Upper lobe of right lung (tissue), 1 donor: ENCODE data around the gene ANKRD39. TPM values are rescaled to one million over a fixed set of nuclear protein-coding genes. Genes with fewer than 3 reads are reported as not detected.
A peak's percentile ranks its signal among the peaks of the same experiment; 100 is the strongest.
"Not testable (repeated sequence)": the region's sequence is repeated elsewhere in the genome, so short reads cannot be mapped to it uniquely, and the experiment has no call there.

Source experiments
- ATAC-seq: fragments of 200-7000 bp; cut with Tn5 transposase; one replicate; pipeline ENCODE4 v1.9.1; 2020; ENCODE audit warnings: mild to moderate bottlenecking, moderate library complexity
- DNase-seq: peaks from one replicate; pipeline ENCODE4 v3.0.0-alpha.2; 2020
- H3K27ac ChIP-seq: fragments of 200-600 bp; one replicate; pipeline ENCODE4 v1.8.0; 2022
- H3K27me3 ChIP-seq: fragments of 200-600 bp; one replicate; pipeline ENCODE4 v1.8.0; 2022; ENCODE audit warnings: mild to moderate bottlenecking
- H3K36me3 ChIP-seq: fragments of 200-600 bp; one replicate; pipeline ENCODE4 v1.8.0; 2022
- H3K4me1 ChIP-seq: fragments of 200-600 bp; one replicate; pipeline ENCODE4 v1.8.0; 2022
- H3K4me3 ChIP-seq: fragments of 200-600 bp; one replicate; pipeline ENCODE4 v1.8.0; 2022; ENCODE audit warnings: mild to moderate bottlenecking
- H3K9me3 ChIP-seq: fragments of 200-600 bp; one replicate; pipeline ENCODE4 v1.8.0; 2022
- CTCF ChIP-seq: fragments of 200-600 bp; IDR thresholded peaks from one replicate; pipeline ENCODE4 v1.8.0; 2022; ENCODE audit warnings: antibody characterized with exemption
- intact Hi-C: fragments of 100-400 bp; cut with DNase I; formaldehyde crosslinking; loops from one replicate; pipeline ENCODE4 v1.11.0; 2022
- total RNA-seq: library from RNA; stranded (reverse); fragmentation: NEBNext Ultra II Directional; extraction: Animal tissue kit (Norgen Biotek cat#: 25700); gene quantifications from one replicate; pipeline ENCODE4 v1.2.1, GENCODE V29; 2021
- donor health status: DM: no; HTN: yes; CAD: no; lungs with severe emphysema.

Gene ANKRD39
- total RNA-seq, 1 donor from 2014 or later = 8.6 TPM

GRCh38 chr2:96890252-96890651 lies 32.4 kb upstream of the ANKRD39 start:
- H3K4me3 ChIP-seq = no peak overlapping the region
- H3K27ac ChIP-seq = no peak overlapping the region
- no peak for TF ChIP-seq CTCF
- ATAC-seq = no peak
- intact Hi-C loops = no loop called here
- DNase-seq = no peak
- no peaks in the 10 kb centered on the region for H3K36me3 ChIP-seq
- no peaks in the 10 kb centered on the region for H3K27me3 ChIP-seq
- H3K4me1 ChIP-seq = peaks cover 46% of the 10 kb centered on the region
- H3K9me3 ChIP-seq = no peaks in the 10 kb centered on the region

GRCh38 chr2:96889502-96889901 lies 31.7 kb upstream of the ANKRD39 start:
- peaks cover 54% of the 10 kb centered on the region for H3K4me1 ChIP-seq
- H3K36me3 ChIP-seq, DNase-seq, H3K4me3 ChIP-seq, H3K27me3 ChIP-seq, ATAC-seq, H3K27ac ChIP-seq, intact Hi-C loops, H3K9me3 ChIP-seq: not testable (repeated sequence)

DNA sequence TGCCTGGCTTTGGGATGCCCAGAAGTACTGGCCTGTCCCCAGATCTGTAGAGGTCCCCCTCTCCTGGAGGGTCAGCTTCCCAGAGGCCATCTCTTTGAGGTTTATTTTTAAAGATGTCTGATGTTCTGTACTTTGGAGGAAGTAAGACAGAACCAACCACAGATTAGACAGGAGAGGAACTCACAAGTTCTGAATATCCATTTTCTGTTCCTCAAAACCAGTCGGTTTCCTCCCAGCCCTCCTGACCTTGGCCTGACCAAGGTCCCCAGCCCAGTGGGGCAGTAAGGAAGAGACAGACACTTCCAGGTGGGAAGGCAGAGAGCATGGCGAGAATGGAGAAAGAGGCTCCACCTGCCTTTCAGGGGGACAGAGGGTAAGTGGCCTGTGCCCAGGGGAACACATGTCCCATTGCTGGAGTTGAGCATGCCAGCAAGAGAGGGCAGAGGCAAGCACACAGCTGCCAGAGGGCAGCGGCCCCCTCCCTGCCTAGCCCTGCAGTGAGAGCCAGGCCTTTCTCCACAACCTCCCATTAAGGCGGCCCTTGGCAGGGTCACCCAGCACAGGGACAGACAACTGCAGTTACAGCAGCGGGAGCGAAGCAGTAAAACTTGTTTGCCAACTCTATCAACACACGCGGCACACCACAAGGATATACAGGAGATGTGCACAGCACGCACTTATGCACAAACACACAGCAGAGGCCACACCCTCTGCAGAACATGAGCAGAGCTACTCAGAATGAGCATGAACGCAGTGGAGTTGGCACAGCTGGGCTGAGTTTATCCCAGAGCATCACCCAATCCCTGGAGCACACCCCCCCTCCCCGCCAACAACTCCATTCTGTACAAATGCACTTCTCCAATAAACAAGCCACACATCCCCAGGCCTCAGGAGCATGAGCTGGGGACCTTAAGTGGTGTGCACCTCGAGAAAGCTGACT lies 30.5 kb upstream of the ANKRD39 start:
- no peak overlapping the region for H3K4me3 ChIP-seq
- intact Hi-C loops = no loop called here
- peak overlapping the region; percentile 38 for H3K27ac ChIP-seq
- no peaks in the 10 kb centered on the region for H3K36me3 ChIP-seq
- no peaks in the 10 kb centered on the region for H3K9me3 ChIP-seq
- no peak for TF ChIP-seq CTCF
- ATAC-seq (peak; percentile 65), DNase-seq (peak; percentile 81)
- H3K27me3 ChIP-seq = no peaks in the 10 kb centered on the region
- peaks cover 56% of the 10 kb centered on the region for H3K4me1 ChIP-seq

DNA sequence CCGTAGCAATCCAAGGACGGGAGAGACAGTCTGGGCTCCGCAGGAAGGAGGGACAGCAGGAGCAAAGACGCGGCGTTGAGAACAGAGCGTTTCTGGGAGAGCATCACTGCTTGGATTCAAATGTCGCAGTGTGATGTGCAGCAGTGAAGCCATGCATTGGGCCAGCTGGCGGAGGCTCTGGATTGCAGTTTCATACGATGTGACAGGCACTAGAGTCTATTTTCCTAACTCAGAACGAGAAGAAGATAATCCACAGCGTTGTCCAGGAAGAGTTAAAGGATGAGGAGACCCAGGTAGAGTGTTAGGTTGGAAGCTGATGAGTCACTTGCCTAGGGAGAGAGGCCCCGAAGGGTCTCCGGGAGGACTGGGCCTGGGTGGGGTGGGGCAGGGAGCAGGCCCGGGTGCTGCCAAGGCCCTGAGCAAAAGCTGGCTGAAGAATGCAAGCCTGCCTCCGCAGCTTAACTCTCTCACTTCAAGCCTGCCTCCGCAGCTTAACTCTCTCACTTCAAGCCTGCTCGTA lies 29.7 kb upstream of the ANKRD39 start:
- H3K27me3 ChIP-seq = no peaks in the 10 kb centered on the region
- DNase-seq (peak; percentile 61), ATAC-seq (peak; percentile 3)
- intact Hi-C loops = no loop called here
- H3K36me3 ChIP-seq = no peaks in the 10 kb centered on the region
- no peak for TF ChIP-seq CTCF
- peak overlapping the region; percentile 38 for H3K27ac ChIP-seq
- peaks cover 56% of the 10 kb centered on the region for H3K4me1 ChIP-seq
- no peak overlapping the region for H3K4me3 ChIP-seq
- H3K9me3 ChIP-seq = no peaks in the 10 kb centered on the region

- Histone ChIP-seq H3K36me3 (no peaks in the 10 kb centered on the region), H3K9me3 (no peaks in the 10 kb centered on the region), H3K4me3 (no peak overlapping the region), H3K4me1 (peaks cover 44% of the 10 kb centered on the region), H3K27ac (no peak overlapping the region), H3K27me3 (no peaks in the 10 kb centered on the region)
- ATAC-seq = no peak
- intact Hi-C loops = no loop called here
- DNase-seq = no peak
- no peak for TF ChIP-seq CTCF
Measured at GRCh38 chr2:96885432-96886347, 27.9 kb upstream of the ANKRD39 start.
